ENCODE results near the gene OR6C6. TPM values are rescaled to one million over a fixed set of nuclear protein-coding genes. Genes with fewer than 3 reads are reported as not detected.
"Not testable (repeated sequence)": the region's sequence is repeated elsewhere in the genome, so short reads cannot be mapped to it uniquely, and the experiment has no call there.

Gene OR6C6
- total RNA-seq (not detected), polyA plus RNA-seq (ENCODE audit: insufficient read depth in 1 of 8, insufficient read length in 8 of 8, low replicate concordance in 1 of 8) (not detected)
- long read RNA-seq, donor 1 = 0 reads
- long read RNA-seq, donor 2 = 0 reads
- long read RNA-seq, donor 3 = 0 reads
- long read RNA-seq, donor 4 = 0 reads
- long read RNA-seq, donor 5 = 0 reads
- long read RNA-seq, donor 6 = 0 reads
- long read RNA-seq, donor 7 = 0 reads
- long read RNA-seq, donor 8 = 0 reads
- long read RNA-seq, donor 9 = 0 reads
- long read RNA-seq, donor 10 = 0 reads
- long read RNA-seq, donor 11 = 0 reads

DNA sequence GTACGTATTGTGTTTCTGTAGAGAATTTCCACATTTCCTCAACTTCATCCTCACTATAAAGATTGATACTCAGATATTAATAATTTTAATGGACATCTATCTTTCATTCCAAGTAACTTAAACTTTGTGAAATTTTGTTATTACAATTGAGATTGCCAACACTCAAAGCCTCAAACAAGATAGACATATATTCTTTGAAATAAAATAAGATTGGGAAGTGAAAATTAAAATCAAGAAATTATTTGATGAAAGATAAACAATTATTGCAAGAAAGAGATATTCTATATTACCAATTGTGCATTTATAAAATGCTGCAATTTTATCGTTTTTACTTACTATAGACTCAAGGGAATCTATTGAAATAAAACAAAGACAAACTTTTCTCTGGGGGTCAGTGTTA, at the start of gene OR6C6:
Gene OR6C6 (minus strand): TSS at position 101 of the 400 bp plus-strand sequence. CDS start 1,337 bp downstream, outside the sequence.
- Histone ChIP-seq H3K27me3 (ENCODE audit: control insufficient read depth, insufficient read depth, low read length) (no peaks in the 10 kb centered on the region), H3K4me3 (ENCODE audit: low read length) (no peak within 1 kb of the TSS), H3K27ac (ENCODE audit: low read length) (no peak within 1 kb of the TSS), H3K4me1 (ENCODE audit: control insufficient read depth, insufficient read depth, low read length) (no peaks in the 10 kb centered on the region), H3K9me3 (replicated peaks; ENCODE audit: control insufficient read depth, low read depth, low read length) (no peaks in the 10 kb centered on the region), H3K36me3 (ENCODE audit: control insufficient read depth, insufficient read depth, low read length) (no peaks in the 10 kb centered on the region)
- DNase-seq = no peak
- no CpG with 5 or more reads among the region's 2 CpGs for WGBS (ENCODE audit: insufficient coverage)

DNA sequence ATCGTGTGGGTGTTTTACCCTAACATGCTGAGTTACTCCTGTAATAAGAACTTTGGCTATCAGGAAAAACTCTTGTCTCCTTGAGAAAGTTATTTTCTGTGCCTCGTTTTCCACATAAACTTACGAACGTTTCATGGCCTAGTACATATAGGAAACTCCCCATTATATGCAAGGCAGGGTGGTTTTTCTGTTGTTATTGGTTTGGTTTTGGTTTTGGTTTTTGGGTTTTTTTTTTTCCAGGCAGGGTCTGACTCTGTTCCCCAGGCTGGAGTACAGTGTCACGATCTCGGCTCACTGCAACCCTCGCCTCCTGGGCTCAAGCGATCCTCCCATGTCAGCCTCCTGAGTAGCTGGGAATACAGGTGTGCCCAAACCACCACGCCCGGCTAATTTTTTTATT, 39.6 kb upstream of the OR6C6 start:
- no peaks in the 10 kb centered on the region for H3K36me3 ChIP-seq (ENCODE audit: control insufficient read depth, insufficient read depth, low read length)
- no peak overlapping the region for H3K4me3 ChIP-seq (ENCODE audit: low read length)
- H3K27me3 ChIP-seq (ENCODE audit: control insufficient read depth, insufficient read depth, low read length) = no peaks in the 10 kb centered on the region
- no peak overlapping the region for H3K27ac ChIP-seq (ENCODE audit: low read length)
- DNase-seq = no peak
- 81% methylated on average over 6 of the region's 10 CpGs for WGBS (ENCODE audit: insufficient coverage)
- no peaks in the 10 kb centered on the region for H3K4me1 ChIP-seq (ENCODE audit: control insufficient read depth, insufficient read depth, low read length)
- H3K9me3 ChIP-seq (replicated peaks; ENCODE audit: control insufficient read depth, low read depth, low read length) = no peaks in the 10 kb centered on the region

DNA sequence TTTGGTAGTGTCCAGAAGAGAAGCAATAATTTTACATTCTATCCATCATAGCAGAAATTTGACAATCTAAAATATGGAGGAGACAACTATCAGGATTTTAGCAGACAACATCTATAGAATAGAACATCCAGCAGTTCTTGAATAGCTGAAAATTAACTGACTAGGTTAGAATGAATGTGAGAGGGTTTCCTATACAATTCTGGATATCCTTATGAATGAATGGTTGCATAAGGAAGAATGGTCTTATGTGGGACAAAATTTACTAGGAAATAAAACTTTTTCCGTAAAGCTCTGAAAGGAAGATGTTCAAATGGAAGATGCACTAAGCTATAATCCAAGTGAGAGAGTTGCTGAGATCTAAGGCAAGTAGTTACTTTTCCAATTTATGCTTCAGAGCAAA, 34.1 kb upstream of the OR6C6 start, which contains the start of gene OR6C3:
Gene OR6C3 (plus strand): TSS at position 301 of the 400 bp plus-strand sequence. CDS start 955 bp downstream, outside the sequence.
- DNase-seq = no peak
- WGBS (ENCODE audit: insufficient coverage) = no CpG with 5 or more reads among the region's 1 CpG
- Histone ChIP-seq H3K9me3 (replicated peaks; ENCODE audit: control insufficient read depth, low read depth, low read length) (no peaks in the 10 kb centered on the region), H3K36me3 (ENCODE audit: control insufficient read depth, insufficient read depth, low read length) (no peaks in the 10 kb centered on the region), H3K27me3 (ENCODE audit: control insufficient read depth, insufficient read depth, low read length) (no peaks in the 10 kb centered on the region), H3K4me1 (ENCODE audit: control insufficient read depth, insufficient read depth, low read length) (no peaks in the 10 kb centered on the region), H3K27ac (ENCODE audit: low read length) (no peak within 1 kb of the TSS), H3K4me3 (ENCODE audit: low read length) (no peak within 1 kb of the TSS)

DNA sequence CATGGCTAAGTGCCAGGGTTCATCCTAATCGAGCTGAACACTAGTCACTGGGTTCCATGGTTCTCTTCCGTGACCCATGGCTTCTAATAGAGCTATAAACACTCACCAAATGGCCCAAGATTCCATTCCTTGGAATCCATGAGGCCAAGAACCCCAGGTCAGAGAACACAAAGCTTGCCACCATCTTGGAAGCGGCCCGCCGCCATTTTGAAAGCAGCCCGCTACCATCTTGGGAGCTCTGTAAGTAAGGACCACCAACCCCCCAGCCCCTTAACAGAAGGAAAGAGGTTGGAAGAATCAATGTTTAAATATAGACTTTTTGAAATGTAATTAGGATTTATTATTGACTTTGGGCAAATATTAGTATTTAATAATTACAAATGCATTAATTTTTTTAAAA, 29.4 kb upstream of the OR6C6 start:
- H3K27me3 ChIP-seq (ENCODE audit: control insufficient read depth, insufficient read depth, low read length); H3K36me3 ChIP-seq (ENCODE audit: control insufficient read depth, insufficient read depth, low read length); H3K9me3 ChIP-seq (replicated peaks; ENCODE audit: control insufficient read depth, low read depth, low read length); DNase-seq; H3K4me3 ChIP-seq (ENCODE audit: low read length); H3K4me1 ChIP-seq (ENCODE audit: control insufficient read depth, insufficient read depth, low read length); H3K27ac ChIP-seq (ENCODE audit: low read length): not testable (repeated sequence)
- 83% methylated on average over 2 of the region's 6 CpGs for WGBS (ENCODE audit: insufficient coverage)

DNA sequence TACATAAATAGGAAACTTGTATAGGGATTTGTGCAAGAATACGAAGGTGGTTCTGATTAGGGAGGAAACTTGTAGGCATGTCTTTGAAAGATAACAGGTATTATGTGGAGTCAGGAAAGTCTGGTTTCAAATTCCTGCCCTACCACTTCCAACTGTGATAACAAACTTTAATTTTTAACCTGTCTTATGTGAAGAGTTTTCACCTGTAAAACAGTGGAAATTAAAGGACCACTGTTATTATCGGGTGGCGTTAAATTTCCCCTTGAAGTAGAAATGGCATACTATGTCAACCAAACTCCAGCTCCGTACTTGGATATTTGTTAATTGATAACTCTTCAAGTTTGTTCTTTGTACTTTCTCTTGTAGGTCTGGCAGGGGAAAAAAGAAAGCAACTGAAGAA, 23.8 kb upstream of the OR6C6 start:
- H3K27me3 ChIP-seq (ENCODE audit: control insufficient read depth, insufficient read depth, low read length) = no peaks in the 10 kb centered on the region
- H3K4me3 ChIP-seq (ENCODE audit: low read length) = no peak overlapping the region
- no peaks in the 10 kb centered on the region for H3K9me3 ChIP-seq (replicated peaks; ENCODE audit: control insufficient read depth, low read depth, low read length)
- H3K4me1 ChIP-seq (ENCODE audit: control insufficient read depth, insufficient read depth, low read length) = no peaks in the 10 kb centered on the region
- no peaks in the 10 kb centered on the region for H3K36me3 ChIP-seq (ENCODE audit: control insufficient read depth, insufficient read depth, low read length)
- no peak for DNase-seq
- no CpG with 5 or more reads among the region's 4 CpGs for WGBS (ENCODE audit: insufficient coverage)
- no peak overlapping the region for H3K27ac ChIP-seq (ENCODE audit: low read length)

DNA sequence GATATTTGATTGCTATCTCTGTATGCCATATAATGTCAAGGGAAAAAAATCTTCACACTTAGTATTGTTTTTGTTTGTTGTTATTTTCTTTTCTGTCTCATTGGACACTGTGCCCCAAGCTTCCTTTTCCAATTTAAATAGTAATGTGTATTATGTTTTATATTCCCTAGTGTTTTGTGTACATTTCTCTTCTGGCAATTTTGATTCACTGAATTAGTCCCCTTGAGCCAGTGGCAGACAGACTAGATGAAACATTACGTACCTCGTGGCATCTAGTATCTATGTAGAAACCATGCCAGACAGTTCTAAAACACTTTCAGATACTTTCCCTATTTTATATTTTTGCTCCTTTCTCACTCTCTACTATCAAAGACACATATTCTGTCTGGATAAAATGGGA, 17.7 kb upstream of the OR6C6 start, which contains the start of gene OR6C1:
Gene OR6C1 (plus strand): TSS at position 301 of the 400 bp plus-strand sequence. CDS start 6,257 bp downstream, outside the sequence.
- DNase-seq = no peak
- no peaks in the 10 kb centered on the region for H3K4me1 ChIP-seq (ENCODE audit: control insufficient read depth, insufficient read depth, low read length)
- no peak within 1 kb of the TSS for H3K4me3 ChIP-seq (ENCODE audit: low read length)
- no peak within 1 kb of the TSS for H3K27ac ChIP-seq (ENCODE audit: low read length)
- H3K27me3 ChIP-seq (ENCODE audit: control insufficient read depth, insufficient read depth, low read length) = no peaks in the 10 kb centered on the region
- no CpG with 5 or more reads among the region's 2 CpGs for WGBS (ENCODE audit: insufficient coverage)
- H3K36me3 ChIP-seq (ENCODE audit: control insufficient read depth, insufficient read depth, low read length) = no peaks in the 10 kb centered on the region
- no peaks in the 10 kb centered on the region for H3K9me3 ChIP-seq (replicated peaks; ENCODE audit: control insufficient read depth, low read depth, low read length)

DNA sequence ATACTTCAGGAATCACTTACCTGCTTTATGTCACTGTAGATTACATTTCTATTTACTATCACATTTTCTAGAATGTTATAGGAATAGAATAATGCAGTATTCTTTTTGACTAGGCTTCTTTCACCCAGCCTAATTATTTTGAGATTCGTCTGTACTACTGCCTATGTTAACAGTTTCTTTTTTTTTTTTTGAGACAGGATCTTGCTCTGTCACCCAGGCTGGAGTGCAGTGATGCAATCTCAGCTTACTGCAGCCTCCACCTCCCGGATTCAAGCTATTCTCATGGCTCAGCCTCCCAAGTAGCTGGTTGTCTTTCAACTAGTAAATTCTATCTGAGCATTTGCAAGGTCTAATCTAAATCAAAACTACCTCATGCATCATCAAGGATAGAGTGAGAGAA, 6.4 kb downstream of the OR6C6 start:
- no CpG with 5 or more reads among the region's 2 CpGs for WGBS (ENCODE audit: insufficient coverage)
- Histone ChIP-seq H3K4me3 (ENCODE audit: low read length) (no peak overlapping the region), H3K4me1 (ENCODE audit: control insufficient read depth, insufficient read depth, low read length) (no peaks in the 10 kb centered on the region), H3K9me3 (replicated peaks; ENCODE audit: control insufficient read depth, low read depth, low read length) (no peaks in the 10 kb centered on the region), H3K27ac (ENCODE audit: low read length) (no peak overlapping the region), H3K36me3 (ENCODE audit: control insufficient read depth, insufficient read depth, low read length) (no peaks in the 10 kb centered on the region), H3K27me3 (ENCODE audit: control insufficient read depth, insufficient read depth, low read length) (no peaks in the 10 kb centered on the region)
- DNase-seq = no peak

DNA sequence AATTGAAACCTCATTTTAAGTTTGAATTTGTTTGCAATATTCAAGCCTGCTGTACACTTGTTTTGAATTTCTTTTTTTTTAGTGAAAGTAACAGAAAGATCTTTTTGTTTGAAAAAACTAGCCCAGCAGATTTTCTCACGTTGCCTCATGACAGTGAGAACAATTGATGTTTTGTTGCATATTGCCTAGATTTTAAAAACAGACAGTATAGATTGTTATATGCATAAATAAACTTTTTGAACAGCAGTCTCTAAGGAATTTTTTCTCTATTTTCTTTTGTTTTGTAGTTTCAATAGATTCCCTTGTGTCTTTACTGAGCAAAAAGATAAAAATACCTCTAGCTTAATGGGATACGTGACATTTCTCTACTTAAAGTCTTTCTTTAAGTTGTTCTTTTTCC, 15.4 kb downstream of the OR6C6 start:
- WGBS (ENCODE audit: insufficient coverage) = no CpG with 5 or more reads among the region's 2 CpGs
- no peaks in the 10 kb centered on the region for H3K4me1 ChIP-seq (ENCODE audit: control insufficient read depth, insufficient read depth, low read length)
- H3K27ac ChIP-seq (ENCODE audit: low read length) = no peak overlapping the region
- no peak overlapping the region for H3K4me3 ChIP-seq (ENCODE audit: low read length)
- no peaks in the 10 kb centered on the region for H3K36me3 ChIP-seq (ENCODE audit: control insufficient read depth, insufficient read depth, low read length)
- DNase-seq = no peak
- H3K9me3 ChIP-seq (replicated peaks; ENCODE audit: control insufficient read depth, low read depth, low read length) = no peaks in the 10 kb centered on the region
- H3K27me3 ChIP-seq (ENCODE audit: control insufficient read depth, insufficient read depth, low read length) = no peaks in the 10 kb centered on the region

DNA sequence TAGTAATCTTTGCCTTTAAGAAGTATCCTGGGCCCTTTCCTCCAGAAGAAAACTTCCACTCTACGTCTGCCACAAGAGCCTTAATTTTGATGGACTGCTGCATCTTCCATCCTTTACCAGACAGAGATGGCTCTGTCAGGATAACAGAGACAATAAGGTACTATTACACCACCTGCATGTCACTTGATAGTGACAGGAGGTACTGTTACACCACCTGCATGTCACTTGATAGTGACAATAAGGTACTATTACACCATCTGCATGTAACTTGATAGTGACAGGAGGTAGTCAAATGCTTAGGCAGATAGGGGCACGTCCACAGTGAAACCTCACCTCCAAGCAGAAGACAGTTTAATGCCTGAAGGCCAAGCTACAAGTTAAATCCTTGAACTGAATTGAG, 38.1 kb downstream of the OR6C6 start:
- H3K27ac ChIP-seq (ENCODE audit: low read length) = no peak overlapping the region
- H3K36me3 ChIP-seq (ENCODE audit: control insufficient read depth, insufficient read depth, low read length) = no peaks in the 10 kb centered on the region
- no peak overlapping the region for H3K4me3 ChIP-seq (ENCODE audit: low read length)
- no peaks in the 10 kb centered on the region for H3K9me3 ChIP-seq (replicated peaks; ENCODE audit: control insufficient read depth, low read depth, low read length)
- no peaks in the 10 kb centered on the region for H3K4me1 ChIP-seq (ENCODE audit: control insufficient read depth, insufficient read depth, low read length)
- no peaks in the 10 kb centered on the region for H3K27me3 ChIP-seq (ENCODE audit: control insufficient read depth, insufficient read depth, low read length)
- WGBS (ENCODE audit: insufficient coverage) = 60% methylated on average over 1 of the region's 2 CpGs
- no peak for DNase-seq

DNA sequence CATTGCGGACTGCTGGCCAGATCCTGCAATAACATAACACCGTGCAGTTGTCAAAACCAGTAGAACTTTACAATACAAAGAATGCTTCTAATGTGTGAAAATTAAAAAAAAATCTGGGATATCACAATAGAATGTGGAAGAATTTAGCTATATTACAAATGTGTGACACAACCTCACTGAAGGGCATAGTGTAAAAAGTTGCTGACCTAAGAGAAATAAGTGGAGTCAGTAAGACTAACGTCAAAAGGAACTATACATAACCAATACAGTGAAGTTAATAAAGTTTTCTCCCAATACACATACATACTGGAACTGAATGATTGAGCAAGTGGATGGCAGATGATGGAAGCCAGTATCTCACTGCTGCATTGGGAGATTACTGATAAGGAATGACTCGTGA, 39.5 kb downstream of the OR6C6 start:
- no peaks in the 10 kb centered on the region for H3K9me3 ChIP-seq (replicated peaks; ENCODE audit: control insufficient read depth, low read depth, low read length)
- H3K27me3 ChIP-seq (ENCODE audit: control insufficient read depth, insufficient read depth, low read length) = no peaks in the 10 kb centered on the region
- no peaks in the 10 kb centered on the region for H3K36me3 ChIP-seq (ENCODE audit: control insufficient read depth, insufficient read depth, low read length)
- no peak overlapping the region for H3K4me3 ChIP-seq (ENCODE audit: low read length)
- no peaks in the 10 kb centered on the region for H3K4me1 ChIP-seq (ENCODE audit: control insufficient read depth, insufficient read depth, low read length)
- no peak for DNase-seq
- no peak overlapping the region for H3K27ac ChIP-seq (ENCODE audit: low read length)
- whole genome bisulfite sequencing (ENCODE audit: insufficient coverage) = no CpG with 5 or more reads among the region's 4 CpGs

DNA sequence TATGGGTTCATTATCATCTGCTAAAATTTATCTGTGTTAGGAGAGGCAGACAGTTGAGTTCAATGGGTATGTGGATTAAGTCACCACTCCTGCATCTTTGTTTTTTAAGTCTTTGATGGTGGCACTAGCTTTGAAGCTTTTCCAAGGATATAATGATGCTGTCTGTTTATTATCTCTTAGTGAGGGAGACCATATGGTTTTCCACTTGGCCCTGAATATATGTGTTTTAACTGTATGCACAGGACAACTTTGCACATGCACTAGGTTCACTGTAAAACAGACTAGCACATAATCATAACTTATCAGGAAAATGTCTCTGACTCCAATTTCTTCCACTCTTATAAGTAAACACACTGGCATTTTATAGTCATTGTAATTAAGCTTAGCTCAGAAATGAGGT, 43.1 kb downstream of the OR6C6 start:
- Histone ChIP-seq H3K4me1 (ENCODE audit: control insufficient read depth, insufficient read depth, low read length) (no peaks in the 10 kb centered on the region), H3K27me3 (ENCODE audit: control insufficient read depth, insufficient read depth, low read length) (no peaks in the 10 kb centered on the region)

More for the DNA sequence above, 43.1 kb downstream of the OR6C6 start:
- DNase-seq = no peak
- Histone ChIP-seq H3K36me3 (ENCODE audit: control insufficient read depth, insufficient read depth, low read length) (no peaks in the 10 kb centered on the region), H3K27ac (ENCODE audit: low read length) (no peak overlapping the region), H3K4me3 (ENCODE audit: low read length) (no peak overlapping the region), H3K9me3 (replicated peaks; ENCODE audit: control insufficient read depth, low read depth, low read length) (no peaks in the 10 kb centered on the region)
